ENCODE measurements around the gene QSER1. TPM values are rescaled to one million over a fixed set of nuclear protein-coding genes. Genes with fewer than 3 reads are reported as not detected.

The QSER1 gene
- total and polyA plus RNA-seq, 9 of the 15 experiments (the other 6 are each of a cell fraction or from before 2014, with no cell fraction given) = 5.8 to 33.6 (median 22.3) TPM

DNA sequence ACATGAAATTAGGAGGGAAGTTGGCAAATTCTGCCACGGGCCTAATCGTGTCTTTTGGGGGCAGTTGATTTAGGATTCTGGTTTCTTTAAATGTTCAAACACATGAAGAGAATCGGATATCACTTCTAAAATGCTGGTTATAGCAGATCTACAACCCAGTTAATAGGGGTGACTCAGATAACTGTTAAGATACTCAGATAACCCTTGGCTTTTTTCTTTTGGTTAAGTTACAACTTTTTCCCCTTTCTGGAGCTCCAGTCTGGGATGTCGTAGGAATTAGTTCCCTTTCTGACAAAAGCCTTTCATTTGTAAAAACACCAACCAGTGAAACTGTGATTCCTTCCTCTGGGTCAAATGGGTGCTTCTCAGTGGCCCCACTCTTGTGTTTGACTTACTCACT is 124.0 kb downstream of the QSER1 start:
- CTCF ChIA-PET (ENCODE audit: low intra/inter-chr PET ratio) = no interaction called here

More for the DNA sequence above, 124.0 kb downstream of the QSER1 start:
- no peaks in the 10 kb centered on the region for H3K36me3 ChIP-seq (ENCODE audit: control insufficient read depth, insufficient read depth, low read length)
- intact Hi-C loops (cut with micrococcal nuclease) = loop anchor here (2.0 kb wide), 1 partner anchor 48 kb away; no protein-coding TSS in a partner anchor
- no peaks in the 10 kb centered on the region for H3K27me3 ChIP-seq (ENCODE audit: control insufficient read depth in 2 of 2, insufficient read depth in 2 of 2, low read length in 2 of 2)
- POLR2A ChIA-PET = interaction anchor here (1.0 to 3.4 kb wide), 5 partner anchors 8 to 22 kb away, joined by 4 to 25 read pairs (median 6); partner anchors contain the start of gene TCP11L1
- WGBS (ENCODE audit: insufficient coverage, low coverage, missing lambda C conversion rate) = 4% methylated on average over 4 of the region's 4 CpGs
- FAIRE-seq = no peak
- no TSS peak for BruUV-seq (replicated peaks)
- in situ Hi-C loops (cut with MboI) = no loop called here
- no peaks in the 10 kb centered on the region for H3K9me3 ChIP-seq (replicated peaks; ENCODE audit: control insufficient read depth, insufficient read depth, low read depth, low read length)
- peak overlapping the region; percentile 78 for H3K4me3 ChIP-seq
- H2AFZ ChIP-seq (ENCODE audit: low read depth, low read length) = peak overlapping the region; percentile 97; the same call in 1 of the 2 replicates
- H3K9ac ChIP-seq (ENCODE audit: insufficient read depth in 1 of 2, low read depth in 2 of 2, low read length in 2 of 2) = peak overlapping the region in 1 of 2 experiments; percentile 71; a peak in 2 of 4 replicates
- no peak for TF ChIP-seq SIN3B (IDR thresholded peaks at IDR 0.05; ENCODE audit: low read depth)
- TF ChIP-seq, protein P1, sequence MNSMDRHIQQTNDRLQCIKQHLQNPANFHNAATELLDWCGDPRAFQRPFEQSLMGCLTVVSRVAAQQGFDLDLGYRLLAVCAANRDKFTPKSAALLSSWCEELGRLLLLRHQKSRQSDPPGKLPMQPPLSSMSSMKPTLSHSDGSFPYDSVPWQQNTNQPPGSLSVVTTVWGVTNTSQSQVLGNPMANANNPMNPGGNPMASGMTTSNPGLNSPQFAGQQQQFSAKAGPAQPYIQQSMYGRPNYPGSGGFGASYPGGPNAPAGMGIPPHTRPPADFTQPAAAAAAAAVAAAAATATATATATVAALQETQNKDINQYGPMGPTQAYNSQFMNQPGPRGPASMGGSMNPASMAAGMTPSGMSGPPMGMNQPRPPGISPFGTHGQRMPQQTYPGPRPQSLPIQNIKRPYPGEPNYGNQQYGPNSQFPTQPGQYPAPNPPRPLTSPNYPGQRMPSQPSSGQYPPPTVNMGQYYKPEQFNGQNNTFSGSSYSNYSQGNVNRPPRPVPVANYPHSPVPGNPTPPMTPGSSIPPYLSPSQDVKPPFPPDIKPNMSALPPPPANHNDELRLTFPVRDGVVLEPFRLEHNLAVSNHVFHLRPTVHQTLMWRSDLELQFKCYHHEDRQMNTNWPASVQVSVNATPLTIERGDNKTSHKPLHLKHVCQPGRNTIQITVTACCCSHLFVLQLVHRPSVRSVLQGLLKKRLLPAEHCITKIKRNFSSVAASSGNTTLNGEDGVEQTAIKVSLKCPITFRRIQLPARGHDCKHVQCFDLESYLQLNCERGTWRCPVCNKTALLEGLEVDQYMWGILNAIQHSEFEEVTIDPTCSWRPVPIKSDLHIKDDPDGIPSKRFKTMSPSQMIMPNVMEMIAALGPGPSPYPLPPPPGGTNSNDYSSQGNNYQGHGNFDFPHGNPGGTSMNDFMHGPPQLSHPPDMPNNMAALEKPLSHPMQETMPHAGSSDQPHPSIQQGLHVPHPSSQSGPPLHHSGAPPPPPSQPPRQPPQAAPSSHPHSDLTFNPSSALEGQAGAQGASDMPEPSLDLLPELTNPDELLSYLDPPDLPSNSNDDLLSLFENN (IDR thresholded peaks at IDR 0.05; ENCODE audit: low read depth in 2 of 2, low read length in 2 of 2) = no peak
- no peak for TF ChIP-seq ZEB2 (IDR thresholded peaks at IDR 0.05)
- TF ChIP-seq SNRNP70 (optimal IDR thresholded peaks at IDR 0.05; ENCODE audit: low read depth, low read length) = no peak
- TF ChIP-seq ZNF311 (CRISPR knock-in tag; IDR thresholded peaks at IDR 0.05) = no peak
- TF ChIP-seq NFIX (CRISPR knock-in tag; IDR thresholded peaks at IDR 0.05; ENCODE audit: low read depth) = no peak
- no peak for TF ChIP-seq MYNN (IDR thresholded peaks at IDR 0.05)
- TF ChIP-seq MYNN (CRISPR knock-in tag; IDR thresholded peaks at IDR 0.05) = no peak
- TF ChIP-seq, protein P2, sequence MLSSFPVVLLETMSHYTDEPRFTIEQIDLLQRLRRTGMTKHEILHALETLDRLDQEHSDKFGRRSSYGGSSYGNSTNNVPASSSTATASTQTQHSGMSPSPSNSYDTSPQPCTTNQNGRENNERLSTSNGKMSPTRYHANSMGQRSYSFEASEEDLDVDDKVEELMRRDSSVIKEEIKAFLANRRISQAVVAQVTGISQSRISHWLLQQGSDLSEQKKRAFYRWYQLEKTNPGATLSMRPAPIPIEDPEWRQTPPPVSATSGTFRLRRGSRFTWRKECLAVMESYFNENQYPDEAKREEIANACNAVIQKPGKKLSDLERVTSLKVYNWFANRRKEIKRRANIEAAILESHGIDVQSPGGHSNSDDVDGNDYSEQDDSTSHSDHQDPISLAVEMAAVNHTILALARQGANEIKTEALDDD (IDR thresholded peaks at IDR 0.05) = peak; percentile 69
- peak; percentile 28; the same call in 1 of the 2 replicates for TF ChIP-seq DDX20 (tag; IDR thresholded peaks at IDR 0.05; ENCODE audit: low read depth)
- no peak for TF ChIP-seq JUND (IDR thresholded peaks at IDR 0.05; ENCODE audit: borderline replicate concordance, low read depth, low read length)
- 0 out of 3 replicates have a peak, but pooled peaks have one; percentile 15 for TF ChIP-seq JUND (tag; IDR thresholded peaks at IDR 0.05; ENCODE audit: borderline replicate concordance, low read depth, low read length)
- TF ChIP-seq, protein P3, sequence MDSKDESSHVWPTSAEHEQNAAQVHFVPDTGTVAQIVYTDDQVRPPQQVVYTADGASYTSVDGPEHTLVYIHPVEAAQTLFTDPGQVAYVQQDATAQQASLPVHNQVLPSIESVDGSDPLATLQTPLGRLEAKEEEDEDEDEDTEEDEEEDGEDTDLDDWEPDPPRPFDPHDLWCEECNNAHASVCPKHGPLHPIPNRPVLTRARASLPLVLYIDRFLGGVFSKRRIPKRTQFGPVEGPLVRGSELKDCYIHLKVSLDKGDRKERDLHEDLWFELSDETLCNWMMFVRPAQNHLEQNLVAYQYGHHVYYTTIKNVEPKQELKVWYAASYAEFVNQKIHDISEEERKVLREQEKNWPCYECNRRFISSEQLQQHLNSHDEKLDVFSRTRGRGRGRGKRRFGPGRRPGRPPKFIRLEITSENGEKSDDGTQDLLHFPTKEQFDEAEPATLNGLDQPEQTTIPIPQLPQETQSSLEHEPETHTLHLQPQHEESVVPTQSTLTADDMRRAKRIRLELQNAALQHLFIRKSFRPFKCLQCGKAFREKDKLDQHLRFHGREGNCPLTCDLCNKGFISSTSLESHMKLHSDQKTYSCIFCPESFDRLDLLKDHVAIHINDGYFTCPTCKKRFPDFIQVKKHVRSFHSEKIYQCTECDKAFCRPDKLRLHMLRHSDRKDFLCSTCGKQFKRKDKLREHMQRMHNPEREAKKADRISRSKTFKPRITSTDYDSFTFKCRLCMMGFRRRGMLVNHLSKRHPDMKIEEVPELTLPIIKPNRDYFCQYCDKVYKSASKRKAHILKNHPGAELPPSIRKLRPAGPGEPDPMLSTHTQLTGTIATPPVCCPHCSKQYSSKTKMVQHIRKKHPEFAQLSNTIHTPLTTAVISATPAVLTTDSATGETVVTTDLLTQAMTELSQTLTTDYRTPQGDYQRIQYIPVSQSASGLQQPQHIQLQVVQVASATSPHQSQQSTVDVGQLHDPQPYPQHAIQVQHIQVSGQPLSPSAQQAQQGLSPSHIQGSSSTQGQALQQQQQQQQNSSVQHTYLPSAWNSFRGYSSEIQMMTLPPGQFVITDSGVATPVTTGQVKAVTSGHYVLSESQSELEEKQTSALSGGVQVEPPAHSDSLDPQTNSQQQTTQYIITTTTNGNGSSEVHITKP (IDR thresholded peaks at IDR 0.05; ENCODE audit: partially characterized antibody) = peak; percentile 53
- no peak for TF ChIP-seq BHLHE40 (IDR thresholded peaks at IDR 0.05; ENCODE audit: low read length)
- TF ChIP-seq RBM14 (IDR thresholded peaks at IDR 0.05; ENCODE audit: borderline replicate concordance, insufficient read depth, low read depth, low read length) = no peak
- peak; percentile 76 for TF ChIP-seq FOSL1 (tag; conservative IDR thresholded peaks at IDR 0.05)
- H3K27ac ChIP-seq (ENCODE audit: extremely low read depth, low read depth, low read length) = no peak overlapping the region
- DNase-seq (ENCODE audit: extremely low read depth in 1 of 4, low spot score in 3 of 4) = no peak
- H3K79me2 ChIP-seq (ENCODE audit: control insufficient read depth, insufficient read depth, low read length) = peaks cover 19% of the 10 kb centered on the region
- H4K20me1 ChIP-seq (replicated peaks; ENCODE audit: control insufficient read depth, insufficient read depth, low read length) = no peaks in the 10 kb centered on the region
- peaks cover 16% of the 10 kb centered on the region in 2 experiments; a peak in 4 of 5 replicates for H3K4me1 ChIP-seq (replicated peaks in 1 of 2; ENCODE audit: control insufficient read depth in 2 of 2, insufficient read depth in 2 of 2, low read length in 2 of 2)
- no peak for ATAC-seq
- peak overlapping the region; percentile 87 for H3K4me2 ChIP-seq (ENCODE audit: insufficient read depth, low read length)
- no peaks in the 10 kb centered on the region for H3K9me1 ChIP-seq (ENCODE audit: control insufficient read depth, insufficient read depth, low read length)
